Motor neuron (in vitro differentiated cells): ENCODE results near the gene RUFY3. TPM values are rescaled to one million over a fixed set of nuclear protein-coding genes. Genes with fewer than 3 reads are reported as not detected.
"Not testable (repeated sequence)": the region's sequence is repeated elsewhere in the genome, so short reads cannot be mapped to it uniquely, and the experiment has no call there.

Experiments used
- ATAC-seq, 8 experiments: fragments of 200-7000 bp; cut with Tn5 transposase; replicated peaks in 6 of 8; 2 replicates each; pipeline ENCODE4 v1.8.0; 2021; ENCODE audit warnings: mild to moderate bottlenecking in 8 of 8, moderate library complexity in 8 of 8
- H3K27ac ChIP-seq, 2 donors: fragments of 250-450 bp; sonication (Bioruptor Pico); 2 replicates each; pipeline ENCODE4 v1.9.0; 2021; ENCODE audit warnings: antibody characterized with exemption in 2 of 2, mild to moderate bottlenecking in 2 of 2, moderate library complexity in 1 of 2
- H3K4me1 ChIP-seq, 2 donors: fragments of 250-450 bp; sonication (Bioruptor Pico); replicated peaks in 1 of 2; 2 replicates each; pipeline ENCODE4 v1.6.1; 2021; ENCODE audit warnings: antibody characterized with exemption in 2 of 2, mild to moderate bottlenecking in 2 of 2, moderate library complexity in 1 of 2
- H3K4me3 ChIP-seq, 5 donors: fragments of 250-450 bp; sonication (Bioruptor Pico); 2 replicates each; pipeline ENCODE4 v1.9.0; 2021; ENCODE audit warnings: antibody characterized with exemption in 5 of 5, mild to moderate bottlenecking in 5 of 5, moderate library complexity in 4 of 5
- WGBS, 10 experiments: fragments of 450-650 bp; shearing (Covaris generic); methylation state at CpG; one replicate each; pipeline ENCODE4 v1.0.0; 2022; 5-methylcytosine and 5-hydroxymethylcytosine counted together
- in situ Hi-C, 9 experiments: fragments of 400-800 bp; cut with MboI; loops; one replicate each; pipeline ENCODE4 v1.15.0; 2021; ENCODE audit warnings: low sequenced_read_pairs in 9 of 9, low pct_unique_long_range_greater_than_20kb in 2 of 9; ENCODE audit not compliant: unreplicated experiment in 9 of 9
- total RNA-seq, 8 experiments: library from RNA; unstranded; fragments of 300-600 nt; gene quantifications; 2 replicates each; pipeline versions ENCODE4 v1.2.3 to v1.2.4, GENCODE V29; 2022

The RUFY3 gene
- total RNA-seq, 8 experiments from 2014 or later = 34.1 to 227 (median 185) TPM

DNA sequence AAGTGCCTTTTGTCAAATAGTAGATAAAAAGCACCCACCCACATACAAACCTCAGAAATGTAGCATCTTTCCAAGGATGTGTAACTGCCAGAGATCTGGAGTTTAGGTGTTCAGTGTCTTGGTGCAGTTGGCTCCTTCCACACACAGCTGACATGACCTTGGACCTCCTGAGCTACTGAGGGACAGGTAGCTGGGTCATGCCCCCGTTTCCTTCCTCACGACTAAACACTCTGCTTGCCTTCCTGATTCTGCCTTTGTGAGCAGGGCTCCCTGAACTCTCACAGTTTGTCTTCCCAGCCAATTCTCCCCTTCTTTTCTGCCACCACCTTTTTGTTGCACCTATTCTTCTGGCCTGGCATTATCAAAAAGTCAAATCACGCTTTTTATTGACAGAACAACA is 10.2 kb upstream of the RUFY3 start:
- in situ Hi-C loops = no loop called here
- WGBS, 10 experiments = 78 to 100% (median 93%) methylated on average over 1 to 3 of the region's 3 CpGs; no CpG with 5 or more reads in 2 of the 10 experiments
- no peak overlapping the region for H3K4me3 ChIP-seq
- H3K27ac ChIP-seq = no peak overlapping the region
- peaks cover 7 to 11% of the 10 kb centered on the region in 2 donors for H3K4me1 ChIP-seq
- no peak for ATAC-seq

DNA sequence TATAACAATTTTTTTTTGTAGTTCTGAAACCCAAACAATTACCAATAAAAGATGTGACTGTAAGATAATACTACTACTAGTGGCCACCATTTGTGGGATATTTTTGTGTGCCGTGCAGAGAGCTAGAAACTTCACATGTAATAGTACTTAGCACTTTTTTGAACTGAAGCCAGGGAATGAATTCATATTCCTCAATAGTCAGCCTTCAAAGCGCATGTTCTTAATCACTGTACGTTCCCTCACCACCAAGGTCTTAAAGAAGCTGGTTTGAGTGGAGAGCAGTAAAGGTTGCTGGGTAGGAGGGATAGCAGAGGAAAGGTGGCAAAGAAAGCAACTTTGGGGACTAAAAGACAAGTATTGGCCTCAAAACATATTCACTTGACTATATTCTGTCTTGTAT is 9.6 kb upstream of the RUFY3 start:
- no peak for ATAC-seq
- 36 to 100% (median 72%) methylated on average over 1 to 3 of the region's 3 CpGs; no CpG with 5 or more reads in 1 of the 10 experiments for WGBS, 10 experiments
- Histone ChIP-seq H3K27ac (no peak overlapping the region), H3K4me3 (no peak overlapping the region), H3K4me1 (peaks cover 4 to 11% of the 10 kb centered on the region in 2 donors)
- in situ Hi-C loops = no loop called here

DNA sequence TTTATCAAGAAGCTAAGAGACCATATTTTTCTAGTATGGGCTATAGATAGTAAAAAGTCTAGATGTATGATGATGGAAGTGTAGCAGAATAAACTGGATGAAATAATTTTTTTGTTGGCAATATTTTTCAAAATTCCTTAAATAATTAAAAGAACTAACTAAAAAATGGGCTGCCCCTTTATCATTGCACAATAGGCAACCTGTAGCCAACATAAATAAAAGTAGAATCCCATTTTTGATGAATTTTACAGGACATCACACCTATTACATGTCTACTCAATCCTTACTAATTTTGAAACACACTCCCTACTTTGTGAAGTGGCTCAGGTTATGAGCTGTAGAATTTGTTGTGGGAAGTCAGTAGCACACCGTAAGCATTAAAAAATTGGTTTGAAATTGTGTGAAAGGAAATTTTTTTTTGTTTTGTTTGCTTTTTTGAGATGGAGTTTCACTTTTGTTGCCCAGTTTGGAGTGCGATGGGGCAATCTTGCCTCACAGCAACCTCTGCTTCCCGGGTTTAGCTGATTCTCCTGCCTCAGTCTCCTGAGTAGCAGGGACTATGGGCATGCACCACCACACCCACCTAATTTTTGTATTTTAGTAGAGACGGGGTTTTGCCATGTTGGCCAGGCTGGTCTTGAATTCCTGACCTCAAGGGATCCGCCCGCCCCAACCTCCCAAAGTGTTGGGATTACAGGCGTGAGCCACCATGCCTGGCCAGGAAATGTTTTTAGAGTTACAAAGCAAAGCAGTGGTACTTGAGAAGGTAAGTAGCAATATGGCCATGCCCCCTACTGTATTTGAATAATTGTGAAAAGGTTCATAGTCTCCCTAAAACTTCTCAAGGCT is 8.9 kb upstream of the RUFY3 start:
- in situ Hi-C loops = no loop called here
- no peak overlapping the region for H3K4me3 ChIP-seq
- 90 to 100% (median 95%) methylated on average over 2 to 6 of the region's 7 CpGs; no CpG with 5 or more reads in 2 of the 10 experiments for WGBS, 10 experiments

DNA sequence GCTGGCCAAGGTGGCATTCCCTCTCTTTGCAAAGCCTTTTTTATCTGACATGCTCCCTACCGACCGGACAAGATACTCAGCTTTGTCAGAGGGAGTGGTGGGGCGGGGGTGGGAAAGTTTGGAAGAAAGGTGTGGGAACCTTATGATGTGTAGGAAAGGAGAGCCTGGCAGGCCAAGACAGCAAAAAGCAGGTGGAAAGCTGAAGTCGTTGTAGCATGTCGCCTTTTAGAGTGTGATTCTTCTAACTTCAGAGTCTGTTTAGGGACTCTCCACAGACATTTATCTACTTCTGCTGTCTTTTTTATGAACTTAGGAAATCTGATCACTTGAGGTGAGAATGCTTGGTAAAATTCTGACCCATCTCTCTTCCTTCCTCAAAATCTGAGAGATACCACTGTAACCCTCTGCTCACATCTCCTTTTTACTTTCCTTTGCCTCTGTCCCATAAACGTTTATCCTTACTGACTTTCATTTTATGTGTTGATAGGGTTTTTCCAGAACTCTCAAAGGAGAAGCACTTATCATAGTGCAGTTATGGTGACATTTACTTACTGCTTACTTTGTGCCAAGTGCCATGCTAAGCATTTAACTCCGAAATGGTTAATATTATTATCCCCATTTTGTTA is 8.2 kb upstream of the RUFY3 start:
- 69 to 100% (median 88%) methylated on average over 2 to 6 of the region's 7 CpGs; no CpG with 5 or more reads in 2 of the 10 experiments for WGBS, 10 experiments
- no peak for ATAC-seq
- in situ Hi-C loops = no loop called here
- Histone ChIP-seq H3K27ac (no peak overlapping the region), H3K4me3 (no peak overlapping the region), H3K4me1 (peaks cover 4 to 11% of the 10 kb centered on the region in 2 donors)

More for the DNA sequence above, 8.9 kb upstream of the RUFY3 start:
- no peak for ATAC-seq
- H3K27ac ChIP-seq = no peak overlapping the region
- peaks cover 4 to 11% of the 10 kb centered on the region in 2 donors for H3K4me1 ChIP-seq

GRCh38 chr4:70714079-70714887 is 7.5 kb upstream of the RUFY3 start:
- peak in 6 of 8 experiments; percentile 32 to 89 (median 79) for ATAC-seq
- 32 to 100% (median 86%) methylated on average over 1 to 4 of the region's 5 CpGs for WGBS, 10 experiments
- Histone ChIP-seq H3K4me3 (no peak overlapping the region), H3K4me1 (peaks cover 4 to 5% of the 10 kb centered on the region in 2 donors), H3K27ac (no peak overlapping the region)
- in situ Hi-C loops = no loop called here

GRCh38 chr4:70715097-70715496 is 6.7 kb upstream of the RUFY3 start:
- no peak overlapping the region for H3K4me3 ChIP-seq
- in situ Hi-C loops = no loop called here
- WGBS, 10 experiments = 80 to 100% (median 97%) methylated on average over 1 to 6 of the region's 6 CpGs; no CpG with 5 or more reads in 4 of the 10 experiments
- no peak overlapping the region for H3K27ac ChIP-seq
- ATAC-seq = peak in 4 of 8 experiments; percentile 35 to 59 (median 44)
- peaks cover 0 to 4% of the 10 kb centered on the region in 2 donors for H3K4me1 ChIP-seq

DNA sequence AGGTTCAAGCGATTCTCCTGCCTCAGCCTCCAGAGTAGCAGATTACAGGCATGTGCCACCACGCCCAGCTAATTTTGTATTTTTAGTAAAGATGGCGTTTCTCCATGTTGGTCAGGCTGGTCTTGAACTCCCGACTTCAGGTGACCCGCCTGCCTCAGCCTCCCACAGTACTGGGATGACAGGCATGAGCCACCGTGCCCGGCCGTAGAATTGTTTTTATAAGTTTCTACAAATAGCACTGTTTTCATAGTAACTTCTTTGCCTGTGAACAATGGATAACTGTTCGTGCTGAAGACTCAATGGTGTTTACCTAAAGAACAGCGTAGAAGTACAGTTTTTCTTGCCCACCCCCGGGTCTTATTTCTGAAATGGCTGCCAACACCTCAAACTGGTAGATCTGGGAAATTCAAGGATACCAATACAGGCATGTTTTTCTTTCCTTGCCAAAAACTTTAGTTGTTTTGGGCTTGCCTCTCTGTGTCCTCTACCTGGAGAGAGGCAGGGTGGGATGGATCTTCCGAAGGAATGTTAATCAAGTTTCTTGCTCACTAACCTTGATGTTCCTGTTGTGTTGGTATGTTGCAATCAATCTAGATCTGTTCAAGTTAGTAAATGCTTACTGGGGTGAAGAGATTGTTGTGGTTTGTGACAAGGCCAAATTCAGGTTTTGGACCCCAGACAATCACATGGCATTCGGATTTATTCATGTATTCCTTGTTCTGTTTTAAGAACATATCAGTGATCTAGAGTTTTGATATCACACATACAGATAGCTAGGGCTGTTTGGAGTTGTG is 2.8 kb upstream of the RUFY3 start:
- Histone ChIP-seq H3K4me1 (peaks cover 0 to 4% of the 10 kb centered on the region in 2 donors), H3K4me3 (no peak overlapping the region), H3K27ac (no peak overlapping the region)
- 63 to 100% (median 92%) methylated on average over 1 to 10 of the region's 13 CpGs; no CpG with 5 or more reads in 1 of the 10 experiments for WGBS, 10 experiments
- in situ Hi-C loops = no loop called here
- no peak for ATAC-seq

DNA sequence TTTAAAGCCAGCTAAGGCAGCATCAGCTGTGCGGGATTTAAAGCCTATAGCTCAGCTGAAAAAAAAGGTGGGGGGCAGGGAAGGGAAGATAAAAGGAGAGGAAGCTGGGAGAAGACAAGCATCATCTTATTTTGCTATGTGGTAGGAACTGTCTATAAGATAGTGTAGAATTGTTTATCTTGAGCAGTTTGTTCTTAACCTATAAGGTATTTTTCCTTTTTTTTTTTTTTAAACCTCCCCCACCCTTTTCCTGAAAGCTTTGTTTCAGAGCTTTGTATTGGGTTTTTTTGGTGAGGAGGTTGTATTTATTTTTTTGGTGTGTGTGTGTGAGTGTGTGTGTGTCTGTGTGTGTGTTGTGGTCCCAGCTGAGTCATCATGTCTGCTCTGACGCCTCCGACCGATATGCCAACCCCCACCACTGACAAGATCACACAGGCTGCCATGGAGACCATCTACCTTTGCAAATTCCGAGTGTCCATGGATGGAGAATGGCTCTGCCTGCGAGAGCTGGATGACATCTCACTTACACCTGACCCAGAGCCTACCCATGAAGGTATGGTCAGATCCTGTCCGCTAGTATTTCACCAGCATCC is 531 bp downstream of the RUFY3 start:
- H3K4me1 ChIP-seq = peaks cover 12 to 26% of the 10 kb centered on the region in 2 donors
- in situ Hi-C loops = no loop called here
- peak overlapping the region; percentile 44 to 58 (median 55) for H3K4me3 ChIP-seq
- ATAC-seq = peak; percentile 9 to 69 (median 64)
- WGBS, 10 experiments = 13 to 70% (median 33%) methylated on average over 1 to 6 of the region's 7 CpGs; no CpG with 5 or more reads in 1 of the 10 experiments
- H3K27ac ChIP-seq = peak overlapping the region; percentile 84 to 90

GRCh38 chr4:70724463-70724862 is 2.7 kb downstream of the RUFY3 start:
- in situ Hi-C loops = no loop called here
- no peak overlapping the region for H3K27ac ChIP-seq
- peaks cover 12 to 35% of the 10 kb centered on the region in 2 donors for H3K4me1 ChIP-seq
- WGBS, 10 experiments = 79 to 100% (median 100%) methylated on average over 2 to 3 of the region's 3 CpGs; no CpG with 5 or more reads in 1 of the 10 experiments
- ATAC-seq = no peak
- peak overlapping the region in 4 of 5 donors; percentile 50 to 58 (median 56) for H3K4me3 ChIP-seq

GRCh38 chr4:70725633-70726032 is 3.9 kb downstream of the RUFY3 start:
- WGBS, 10 experiments = 40 to 100% (median 71%) methylated on average over 1 of the region's 1 CpG; no CpG with 5 or more reads in 6 of the 10 experiments
- in situ Hi-C loops = no loop called here
- ATAC-seq = no peak
- Histone ChIP-seq H3K4me3 (no peak overlapping the region), H3K27ac (no peak overlapping the region), H3K4me1 (peaks cover 12 to 35% of the 10 kb centered on the region in 2 donors)

DNA sequence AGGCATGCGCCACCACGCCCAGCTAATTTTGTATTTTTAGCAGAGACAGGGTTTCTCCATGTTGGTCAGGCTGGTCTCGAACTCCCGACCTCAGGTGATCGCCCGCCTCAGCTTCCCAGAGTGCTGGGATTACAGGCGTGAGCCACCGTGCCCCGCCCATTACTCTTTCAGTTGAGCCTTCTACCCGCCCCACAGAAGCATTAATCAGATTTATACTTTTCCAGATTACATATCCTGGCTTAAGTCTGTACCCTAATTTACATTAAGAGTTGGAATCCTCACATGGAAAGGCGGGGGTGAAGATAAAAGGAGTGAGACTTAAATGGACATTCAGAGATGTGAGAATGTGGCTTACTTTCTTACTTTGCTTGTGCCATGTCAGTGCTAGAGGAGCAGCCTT is 4.8 kb downstream of the RUFY3 start:
- in situ Hi-C loops, H3K27ac ChIP-seq, H3K4me3 ChIP-seq, ATAC-seq: not testable (repeated sequence)
- H3K4me1 ChIP-seq = peaks cover 12 to 35% of the 10 kb centered on the region in 2 donors
- WGBS, 10 experiments = 90 to 100% (median 97%) methylated on average over 1 to 6 of the region's 11 CpGs; no CpG with 5 or more reads in 3 of the 10 experiments

DNA sequence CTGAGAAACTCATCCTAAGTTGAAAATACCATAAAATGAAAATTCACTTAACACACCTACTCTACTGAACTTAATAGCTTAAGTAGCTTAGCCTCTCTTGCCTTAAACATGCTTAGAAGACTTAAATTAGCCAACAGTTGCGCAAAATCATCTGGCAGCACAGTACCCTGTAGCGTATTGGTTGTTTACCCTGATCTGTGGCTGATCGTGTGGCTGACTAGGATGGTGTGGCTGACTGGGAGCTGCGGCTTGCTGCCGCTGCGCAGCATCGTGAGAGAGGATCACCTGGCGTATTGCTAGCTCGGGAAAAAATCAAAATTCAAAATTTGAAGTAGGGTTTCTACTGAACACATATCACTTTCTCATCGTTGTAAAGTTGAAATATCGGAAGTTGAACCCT is 6.3 kb downstream of the RUFY3 start:
- in situ Hi-C loops = no loop called here
- WGBS, 10 experiments = 65 to 95% (median 84%) methylated on average over 2 to 11 of the region's 11 CpGs
- no peak overlapping the region for H3K27ac ChIP-seq
- no peak for ATAC-seq
- H3K4me1 ChIP-seq = peaks cover 12 to 35% of the 10 kb centered on the region in 2 donors
- no peak overlapping the region for H3K4me3 ChIP-seq
